ENCODE data around the gene RSPO4.
A peak's percentile ranks its signal among the peaks of the same experiment; 100 is the strongest.
"Not testable (repeated sequence)": the region's sequence is repeated elsewhere in the genome, so short reads cannot be mapped to it uniquely, and the experiment has no call there.

The RSPO4 gene

GRCh38 chr20:1001911-1002681 lies at the start of gene RSPO4:
TSS of gene RSPO4 (minus strand) at chr20:1002311. CDS start at chr20:1002164, 147 bp downstream.
- peak; percentile 56 for DNase-seq (ENCODE audit: low spot score)

GRCh38 chr20:1050440-1050839 lies 48.3 kb upstream of the RSPO4 start:
- DNase-seq (ENCODE audit: low spot score), result no peak

GRCh38 chr20:1045860-1046418 lies 43.8 kb upstream of the RSPO4 start:
- DNase-seq (ENCODE audit: low spot score), result no peak

GRCh38 chr20:1041845-1042390 lies 39.8 kb upstream of the RSPO4 start:
- DNase-seq (ENCODE audit: low spot score), result no peak

GRCh38 chr20:1038205-1038604 lies 36.1 kb upstream of the RSPO4 start:
- no peak for DNase-seq (ENCODE audit: low spot score)

- no peak for DNase-seq (ENCODE audit: low spot score)
These were observed 34.9 kb upstream of the RSPO4 start for GRCh38 chr20:1037039-1037438.

GRCh38 chr20:1035466-1035865 lies 33.4 kb upstream of the RSPO4 start:
- no peak for DNase-seq (ENCODE audit: low spot score)

- no peak for DNase-seq (ENCODE audit: low spot score)
These were observed 32.3 kb upstream of the RSPO4 start for GRCh38 chr20:1034415-1034789.

GRCh38 chr20:1033751-1034414 lies 31.8 kb upstream of the RSPO4 start:
- DNase-seq (ENCODE audit: low spot score), result no peak

GRCh38 chr20:1029980-1030379 lies 27.9 kb upstream of the RSPO4 start:
- no peak for DNase-seq (ENCODE audit: low spot score)

GRCh38 chr20:1026214-1026613 lies 24.1 kb upstream of the RSPO4 start:
- DNase-seq (ENCODE audit: low spot score), result not testable (repeated sequence)

GRCh38 chr20:1022871-1023270 lies 20.8 kb upstream of the RSPO4 start:
- DNase-seq (ENCODE audit: low spot score), result no peak

- DNase-seq (ENCODE audit: low spot score), result no peak
These were observed 18.5 kb upstream of the RSPO4 start for GRCh38 chr20:1020614-1021013.

- no peak for DNase-seq (ENCODE audit: low spot score)
These were observed 17.2 kb upstream of the RSPO4 start for GRCh38 chr20:1019344-1019743.

GRCh38 chr20:1017677-1018076 lies 15.6 kb upstream of the RSPO4 start:
- DNase-seq (ENCODE audit: low spot score), result no peak

GRCh38 chr20:1015181-1015580 lies 13.1 kb upstream of the RSPO4 start:
- DNase-seq (ENCODE audit: low spot score), result no peak

GRCh38 chr20:1014471-1014870 lies 12.4 kb upstream of the RSPO4 start:
- no peak for DNase-seq (ENCODE audit: low spot score)

- DNase-seq (ENCODE audit: low spot score), result no peak
These were observed 11.6 kb upstream of the RSPO4 start for GRCh38 chr20:1013566-1014340.

- no peak for DNase-seq (ENCODE audit: low spot score)
These were observed 10.5 kb upstream of the RSPO4 start for GRCh38 chr20:1012359-1013168.

GRCh38 chr20:1010659-1011058 lies 8.5 kb upstream of the RSPO4 start:
- no peak for DNase-seq (ENCODE audit: low spot score)

GRCh38 chr20:1005452-1006027 lies 3.4 kb upstream of the RSPO4 start:
- DNase-seq (ENCODE audit: low spot score), result peak; percentile 64

Measured in ecto neural progenitor cell (in vitro differentiated cells).